ENCODE results near the gene GRM4.

The GRM4 gene

DNA sequence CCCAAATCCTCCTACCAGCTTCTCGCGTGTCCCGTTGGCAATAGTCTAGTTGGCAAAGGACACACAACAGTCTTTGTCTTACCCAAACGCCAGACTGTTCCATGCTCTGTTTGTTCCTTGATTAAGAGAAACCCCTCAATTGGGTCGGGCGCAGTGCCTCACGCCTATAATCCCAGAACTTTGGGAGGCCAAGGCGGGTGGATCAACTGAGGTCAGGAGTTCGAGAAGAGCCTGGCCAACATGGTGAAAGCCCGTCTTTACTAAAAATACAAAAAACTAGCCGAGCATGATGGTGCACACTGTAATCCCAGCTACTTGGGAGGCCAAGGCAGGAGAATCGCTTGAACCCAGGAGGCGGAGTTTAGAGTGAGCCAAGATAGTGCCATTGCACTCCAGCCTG is 153.7 kb downstream of the GRM4 start:
- Histone ChIP-seq H3K27ac (ENCODE audit: low read depth, low read length) (no peak overlapping the region), H3K36me3 (ENCODE audit: insufficient read depth, low read length) (no peaks in the 10 kb centered on the region), H3K4me3 (ENCODE audit: low read depth in 1 of 2, low read length in 2 of 2) (no peak overlapping the region), H3K9me3 (ENCODE audit: low read length) (no peaks in the 10 kb centered on the region), H3K4me1 (ENCODE audit: insufficient read depth, low read length) (no peaks in the 10 kb centered on the region), H3K9ac (ENCODE audit: low read length) (no peak overlapping the region), H3K27me3 (ENCODE audit: control insufficient read depth in 1 of 2, insufficient read depth in 2 of 2, low read length in 2 of 2) (no peaks in the 10 kb centered on the region)

DNA sequence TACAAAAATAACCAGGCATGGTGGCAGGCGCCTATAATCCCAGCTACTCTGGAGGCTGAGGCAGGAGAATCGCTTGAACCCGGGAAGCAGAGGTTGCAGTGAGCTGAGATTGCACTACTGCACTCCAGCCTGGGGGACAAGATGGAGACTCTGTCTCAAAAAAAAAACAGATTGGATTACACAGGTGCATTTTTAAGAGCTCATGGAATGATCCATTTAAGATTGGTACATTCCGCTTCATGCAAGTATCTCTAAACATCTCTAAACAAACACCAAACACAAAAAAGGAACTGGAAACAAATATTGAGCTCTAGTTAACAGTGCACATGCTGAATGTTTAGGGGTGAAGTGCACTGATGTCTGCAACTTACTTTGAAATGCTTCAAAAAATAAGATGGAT is 154.3 kb downstream of the GRM4 start:
- Histone ChIP-seq H3K27ac (ENCODE audit: low read depth, low read length) (no peak overlapping the region), H3K4me1 (ENCODE audit: insufficient read depth, low read length) (no peaks in the 10 kb centered on the region), H3K27me3 (ENCODE audit: control insufficient read depth in 1 of 2, insufficient read depth in 2 of 2, low read length in 2 of 2) (no peaks in the 10 kb centered on the region), H3K4me3 (ENCODE audit: low read depth in 1 of 2, low read length in 2 of 2) (no peak overlapping the region), H3K36me3 (ENCODE audit: insufficient read depth, low read length) (no peaks in the 10 kb centered on the region), H3K9ac (ENCODE audit: low read length) (no peak overlapping the region), H3K9me3 (ENCODE audit: low read length) (no peaks in the 10 kb centered on the region)

DNA sequence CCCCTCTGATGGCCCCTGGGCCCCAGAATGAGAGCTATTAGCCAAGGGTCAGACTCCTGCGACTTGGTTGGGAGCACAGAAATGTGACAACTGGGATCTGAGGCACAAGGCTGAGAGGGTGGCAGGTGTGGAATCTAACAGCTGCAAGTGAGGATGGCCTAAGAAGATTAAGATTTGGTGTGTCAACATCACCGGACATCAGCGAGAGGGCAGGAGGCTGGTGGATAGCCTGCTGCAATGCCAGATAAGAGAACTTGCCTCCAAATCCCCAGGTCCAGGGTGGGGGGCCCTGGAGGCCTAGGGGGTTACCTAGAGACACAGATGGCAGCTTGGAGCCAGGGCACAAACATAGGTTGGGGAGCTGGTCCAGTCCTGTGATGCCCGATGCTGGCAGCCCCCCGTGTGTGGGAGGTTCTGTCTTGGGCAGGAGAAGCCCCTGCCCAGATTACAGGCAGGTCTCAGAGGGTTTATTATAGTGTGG is 155.8 kb downstream of the GRM4 start:
- no peaks in the 10 kb centered on the region for H3K36me3 ChIP-seq (ENCODE audit: insufficient read depth, low read length)
- H3K9me3 ChIP-seq (ENCODE audit: low read length), result no peaks in the 10 kb centered on the region
- H3K4me3 ChIP-seq (ENCODE audit: low read depth in 1 of 2, low read length in 2 of 2), result no peak overlapping the region
- H3K27me3 ChIP-seq (ENCODE audit: control insufficient read depth in 1 of 2, insufficient read depth in 2 of 2, low read length in 2 of 2), result no peaks in the 10 kb centered on the region
- H3K27ac ChIP-seq (ENCODE audit: low read depth, low read length), result no peak overlapping the region
- H3K9ac ChIP-seq (ENCODE audit: low read length), result no peak overlapping the region
- H3K4me1 ChIP-seq (ENCODE audit: insufficient read depth, low read length), result no peaks in the 10 kb centered on the region

DNA sequence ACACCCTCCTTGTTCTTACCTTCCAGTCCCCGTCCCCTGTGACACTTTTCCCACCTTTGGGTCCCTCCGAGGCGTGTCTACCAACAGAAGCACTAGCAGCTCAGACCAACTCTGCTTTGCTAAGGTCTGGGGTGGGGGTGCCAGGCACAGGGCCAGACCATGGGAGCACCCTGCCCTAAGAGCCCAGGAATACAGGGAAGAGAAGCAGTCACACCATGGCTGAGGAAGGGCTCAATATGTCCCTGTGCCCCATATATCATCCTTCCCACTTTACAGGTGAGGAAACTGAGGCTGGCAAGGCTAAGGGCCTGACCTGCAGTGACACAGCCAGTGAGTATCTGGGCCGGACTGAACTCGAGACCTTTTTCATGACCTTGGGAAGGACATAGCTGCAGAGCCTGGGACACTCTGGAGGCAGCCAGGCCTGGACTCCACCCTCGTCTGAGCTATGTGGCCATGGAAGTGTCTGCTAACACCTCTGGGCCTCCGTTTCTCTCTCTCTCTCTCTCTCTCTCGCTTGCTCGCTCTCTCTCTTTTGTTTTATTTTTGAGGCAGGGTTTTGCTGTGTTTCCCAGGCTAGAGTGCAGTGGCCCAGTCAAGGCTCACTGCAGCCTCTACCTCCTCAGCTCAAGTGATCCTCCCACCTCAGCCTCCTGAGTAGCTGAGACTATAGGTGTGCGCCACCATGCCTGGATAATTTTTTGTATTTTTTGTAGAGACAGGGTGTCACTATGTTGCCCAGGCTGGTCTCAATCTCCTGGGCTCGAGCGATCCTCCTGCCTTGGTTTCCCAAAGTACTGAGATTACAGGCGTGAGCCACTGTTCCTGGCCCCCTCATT is 156.7 kb downstream of the GRM4 start:
- Histone ChIP-seq H3K4me1 (ENCODE audit: insufficient read depth, low read length) (no peaks in the 10 kb centered on the region), H3K9ac (ENCODE audit: low read length) (no peak overlapping the region), H3K27ac (ENCODE audit: low read depth, low read length) (no peak overlapping the region), H3K27me3 (ENCODE audit: control insufficient read depth in 1 of 2, insufficient read depth in 2 of 2, low read length in 2 of 2) (no peaks in the 10 kb centered on the region), H3K36me3 (ENCODE audit: insufficient read depth, low read length) (no peaks in the 10 kb centered on the region), H3K9me3 (ENCODE audit: low read length) (no peaks in the 10 kb centered on the region), H3K4me3 (ENCODE audit: low read depth in 1 of 2, low read length in 2 of 2) (no peak overlapping the region)

DNA sequence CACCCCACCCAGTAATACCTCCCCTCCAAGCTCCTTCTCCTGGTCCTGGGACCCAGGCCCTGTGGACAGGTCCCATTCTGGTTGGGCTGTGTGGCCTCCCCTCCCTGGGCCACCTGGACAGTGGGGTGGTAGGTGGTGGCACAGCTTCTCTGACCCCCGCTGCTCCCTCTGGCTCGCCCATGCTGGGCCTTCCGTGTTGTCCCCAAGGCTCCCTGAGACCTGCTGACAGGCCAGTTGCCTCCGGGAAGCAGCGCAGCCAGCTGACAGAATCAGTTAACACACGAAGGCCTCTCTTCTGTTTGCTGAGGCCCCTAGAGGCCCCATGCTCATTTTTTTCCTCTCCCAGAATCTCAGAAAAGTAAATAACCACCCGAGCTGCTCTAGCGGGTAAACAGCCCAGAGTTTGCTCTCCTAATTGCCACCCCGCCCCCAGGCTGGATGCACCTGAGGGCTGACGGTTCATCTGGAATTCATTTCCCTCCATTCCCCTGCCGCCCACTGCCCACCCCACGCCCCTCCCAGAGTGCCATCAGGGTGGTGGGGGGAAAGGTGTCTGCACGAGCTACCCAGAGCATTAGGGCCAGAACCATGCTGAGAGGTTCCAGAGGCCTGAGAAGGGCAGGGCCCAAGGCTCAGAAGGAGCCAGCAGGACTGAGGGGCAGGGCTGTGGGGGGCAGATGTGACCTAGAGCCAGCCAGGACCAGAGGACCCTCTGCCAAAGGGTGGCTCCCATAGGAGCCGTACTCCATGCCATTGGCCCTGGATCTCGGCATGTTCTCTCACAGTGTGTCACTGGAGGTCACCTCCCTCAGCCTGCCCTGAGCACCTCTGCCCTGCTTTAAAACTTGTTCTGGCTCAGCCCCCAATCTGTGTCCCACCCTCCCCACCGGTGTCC is 157.5 kb downstream of the GRM4 start:
- H3K27ac ChIP-seq (ENCODE audit: low read depth, low read length), result no peak overlapping the region
- no peaks in the 10 kb centered on the region for H3K36me3 ChIP-seq (ENCODE audit: insufficient read depth, low read length)
- H3K9ac ChIP-seq (ENCODE audit: low read length), result no peak overlapping the region
- no peaks in the 10 kb centered on the region for H3K27me3 ChIP-seq (ENCODE audit: control insufficient read depth in 1 of 2, insufficient read depth in 2 of 2, low read length in 2 of 2)
- no peaks in the 10 kb centered on the region for H3K4me1 ChIP-seq (ENCODE audit: insufficient read depth, low read length)
- no peaks in the 10 kb centered on the region for H3K9me3 ChIP-seq (ENCODE audit: low read length)
- H3K4me3 ChIP-seq (ENCODE audit: low read depth in 1 of 2, low read length in 2 of 2), result no peak overlapping the region

DNA sequence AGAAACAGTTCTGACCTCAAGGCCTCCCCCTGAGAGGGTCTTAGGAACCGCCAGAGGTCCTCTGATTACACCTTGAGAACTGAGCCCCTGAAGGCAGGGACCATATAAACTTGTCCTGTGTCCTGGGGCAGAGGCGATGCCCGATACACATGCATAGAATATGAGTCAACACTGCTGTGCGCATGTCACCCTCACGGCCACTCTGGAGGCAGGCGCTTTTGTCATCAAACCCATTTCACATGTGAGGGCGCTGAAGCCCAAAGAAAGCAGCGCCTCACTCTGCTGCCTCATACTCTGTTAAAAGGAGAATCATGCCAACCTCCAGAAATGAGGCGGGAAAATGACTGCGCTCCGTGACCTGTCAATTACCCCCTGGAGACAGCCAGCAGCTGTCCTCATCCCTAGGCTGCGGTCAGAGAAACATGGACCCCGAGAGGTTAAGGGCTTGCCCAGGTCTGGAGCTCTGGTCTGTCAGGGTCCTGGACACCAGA is 158.3 kb downstream of the GRM4 start:
- no peaks in the 10 kb centered on the region for H3K27me3 ChIP-seq (ENCODE audit: control insufficient read depth in 1 of 2, insufficient read depth in 2 of 2, low read length in 2 of 2)
- no peaks in the 10 kb centered on the region for H3K9me3 ChIP-seq (ENCODE audit: low read length)
- H3K9ac ChIP-seq (ENCODE audit: low read length), result no peak overlapping the region
- H3K36me3 ChIP-seq (ENCODE audit: insufficient read depth, low read length), result no peaks in the 10 kb centered on the region
- H3K4me3 ChIP-seq (ENCODE audit: low read depth in 1 of 2, low read length in 2 of 2), result no peak overlapping the region
- no peaks in the 10 kb centered on the region for H3K4me1 ChIP-seq (ENCODE audit: insufficient read depth, low read length)
- no peak overlapping the region for H3K27ac ChIP-seq (ENCODE audit: low read depth, low read length)

DNA sequence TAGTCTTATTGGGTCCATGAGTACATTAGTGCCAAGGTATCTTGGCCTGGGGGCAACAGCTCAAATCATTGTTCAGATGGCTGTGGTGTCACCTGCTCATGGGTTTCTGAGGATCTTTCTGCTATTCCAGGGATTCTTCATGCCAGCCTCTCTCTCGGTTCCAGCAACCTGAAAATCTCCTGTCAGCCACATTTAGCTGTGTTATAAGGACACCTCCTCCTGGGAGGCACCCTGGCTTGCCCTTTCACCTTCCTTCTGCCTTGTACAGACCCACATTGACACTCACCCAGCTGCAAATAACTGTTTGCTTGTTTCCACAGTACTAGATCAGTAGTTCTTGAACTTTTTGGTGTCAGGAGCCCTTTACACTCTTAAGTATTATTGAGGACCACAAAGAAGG is 159.9 kb downstream of the GRM4 start:
- H3K27me3 ChIP-seq (ENCODE audit: control insufficient read depth in 1 of 2, insufficient read depth in 2 of 2, low read length in 2 of 2), result no peaks in the 10 kb centered on the region
- H3K36me3 ChIP-seq (ENCODE audit: insufficient read depth, low read length), result no peaks in the 10 kb centered on the region
- no peak overlapping the region for H3K27ac ChIP-seq (ENCODE audit: low read depth, low read length)
- H3K4me1 ChIP-seq (ENCODE audit: insufficient read depth, low read length), result no peaks in the 10 kb centered on the region
- no peaks in the 10 kb centered on the region for H3K9me3 ChIP-seq (ENCODE audit: low read length)
- H3K4me3 ChIP-seq (ENCODE audit: low read depth in 1 of 2, low read length in 2 of 2), result no peak overlapping the region
- no peak overlapping the region for H3K9ac ChIP-seq (ENCODE audit: low read length)

DNA sequence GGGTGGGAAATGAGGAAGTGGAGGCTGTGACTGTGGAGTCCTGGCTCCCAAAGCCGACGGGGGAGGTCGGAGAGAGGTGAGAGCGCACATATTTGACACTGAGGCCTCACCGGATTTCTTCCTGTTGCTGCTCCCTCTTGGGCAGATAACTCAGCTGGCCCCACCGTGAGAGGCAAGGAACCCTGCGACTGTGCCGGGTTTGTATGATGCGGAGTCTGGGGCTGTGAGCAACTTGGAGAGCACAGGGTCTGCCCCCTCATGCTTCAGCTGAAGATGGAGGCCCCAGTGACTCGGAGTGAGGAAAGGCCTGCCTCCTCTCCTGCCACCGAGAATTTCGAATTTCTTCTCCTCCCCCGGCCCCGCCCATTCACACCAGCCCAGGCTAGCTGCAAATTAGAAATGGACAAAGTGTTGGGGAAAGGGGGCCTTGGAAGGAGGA is 160.6 kb downstream of the GRM4 start:
- Histone ChIP-seq H3K9me3 (ENCODE audit: low read length) (no peaks in the 10 kb centered on the region), H3K9ac (ENCODE audit: low read length) (no peak overlapping the region), H3K4me3 (ENCODE audit: low read depth in 1 of 2, low read length in 2 of 2) (no peak overlapping the region), H3K36me3 (ENCODE audit: insufficient read depth, low read length) (no peaks in the 10 kb centered on the region), H3K27ac (ENCODE audit: low read depth, low read length) (no peak overlapping the region), H3K4me1 (ENCODE audit: insufficient read depth, low read length) (no peaks in the 10 kb centered on the region), H3K27me3 (ENCODE audit: control insufficient read depth in 1 of 2, insufficient read depth in 2 of 2, low read length in 2 of 2) (no peaks in the 10 kb centered on the region)

DNA sequence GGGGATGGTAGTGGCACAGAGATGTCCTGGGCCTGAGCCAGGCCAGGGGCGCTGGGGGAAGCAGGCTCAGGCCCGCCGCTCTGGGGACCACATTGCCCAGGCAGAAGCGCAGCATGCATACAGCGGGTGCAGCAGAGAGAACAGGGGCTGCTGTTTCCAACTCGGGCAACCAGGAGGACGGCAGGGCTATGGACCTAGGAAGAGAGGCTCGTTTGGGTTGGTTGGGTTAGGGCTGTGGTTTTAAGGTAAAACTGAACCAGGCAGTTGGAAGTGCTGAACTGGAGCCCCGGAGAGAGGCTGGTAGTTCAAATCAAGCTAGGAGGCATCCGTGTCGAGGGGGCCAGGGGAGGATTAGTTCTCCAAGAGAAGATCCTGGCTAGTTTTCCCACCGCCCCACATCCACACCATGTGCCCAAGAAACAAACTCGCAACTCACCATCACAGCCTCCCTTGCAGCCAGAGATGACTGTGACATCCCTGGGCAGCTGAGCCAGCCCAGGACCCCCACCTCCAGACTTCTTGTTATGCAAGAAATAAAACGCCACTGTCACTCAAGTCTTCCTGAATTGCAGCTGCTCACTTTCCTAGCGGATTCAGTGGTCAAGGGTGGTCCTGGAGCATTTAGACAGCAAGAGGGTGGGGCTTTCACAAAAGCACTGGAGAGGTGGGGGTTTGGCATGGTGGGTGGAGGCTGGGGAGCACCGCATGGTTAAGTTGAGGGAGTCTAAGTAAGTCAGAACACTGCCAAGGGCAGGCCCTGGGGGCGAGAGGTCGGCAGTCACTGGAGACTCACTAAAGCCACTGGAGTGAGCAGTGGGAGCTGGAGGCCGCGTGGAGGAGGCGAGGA is 161.2 kb downstream of the GRM4 start:
- Histone ChIP-seq H3K4me3 (ENCODE audit: low read depth in 1 of 2, low read length in 2 of 2) (no peak overlapping the region), H3K9me3 (ENCODE audit: low read length) (no peaks in the 10 kb centered on the region), H3K27me3 (ENCODE audit: control insufficient read depth in 1 of 2, insufficient read depth in 2 of 2, low read length in 2 of 2) (no peaks in the 10 kb centered on the region), H3K9ac (ENCODE audit: low read length) (no peak overlapping the region), H3K27ac (ENCODE audit: low read depth, low read length) (no peak overlapping the region), H3K4me1 (ENCODE audit: insufficient read depth, low read length) (no peaks in the 10 kb centered on the region), H3K36me3 (ENCODE audit: insufficient read depth, low read length) (no peaks in the 10 kb centered on the region)

DNA sequence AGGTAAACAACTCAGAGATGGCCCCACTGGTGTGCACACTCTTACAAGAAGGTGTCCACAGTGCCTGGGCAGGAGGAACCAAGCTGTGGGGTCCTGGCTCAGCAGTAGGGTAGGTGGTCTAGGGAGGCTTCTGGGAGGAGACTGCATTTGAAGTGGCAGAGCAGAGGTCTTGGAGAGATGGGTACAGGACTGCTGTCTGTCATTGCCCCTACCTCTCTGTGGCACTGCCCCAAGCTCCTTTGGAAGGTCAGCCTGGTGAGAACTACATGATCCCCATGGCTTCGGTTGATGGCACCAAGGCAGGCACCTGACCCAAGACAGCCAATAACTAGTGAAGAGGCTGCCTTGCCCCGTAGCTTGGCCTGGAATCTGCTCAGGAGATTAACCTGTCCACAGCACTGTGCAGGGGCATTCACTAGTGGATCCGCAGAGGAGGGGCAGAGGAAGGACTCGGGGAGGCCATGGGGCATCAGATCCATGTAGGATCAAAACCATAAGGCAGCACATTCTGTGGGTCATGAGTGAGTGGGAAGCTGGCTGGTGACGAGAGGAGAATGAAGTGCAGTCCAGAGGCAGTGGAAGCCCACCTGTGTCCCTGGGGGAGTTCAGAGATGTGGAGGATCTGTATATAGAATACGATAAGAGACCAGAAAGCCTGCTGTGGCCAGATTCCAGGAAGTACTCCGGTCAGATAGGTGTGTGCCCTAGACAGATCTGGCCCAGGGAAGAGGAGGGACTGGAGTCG is 162.0 kb downstream of the GRM4 start:
- no peak overlapping the region for H3K27ac ChIP-seq (ENCODE audit: low read depth, low read length)
- H3K9me3 ChIP-seq (ENCODE audit: low read length), result no peaks in the 10 kb centered on the region

More for the DNA sequence above, 162.0 kb downstream of the GRM4 start:
- Histone ChIP-seq H3K9ac (ENCODE audit: low read length) (no peak overlapping the region), H3K4me1 (ENCODE audit: insufficient read depth, low read length) (no peaks in the 10 kb centered on the region), H3K4me3 (ENCODE audit: low read depth in 1 of 2, low read length in 2 of 2) (no peak overlapping the region), H3K27me3 (ENCODE audit: control insufficient read depth in 1 of 2, insufficient read depth in 2 of 2, low read length in 2 of 2) (no peaks in the 10 kb centered on the region), H3K36me3 (ENCODE audit: insufficient read depth, low read length) (no peaks in the 10 kb centered on the region)

All from muscle layer of colon (tissue), 2 donors.